SU-DHL-6 (cell line): ENCODE results near the gene ZNF346.
A peak's percentile ranks its signal among the peaks of the same experiment; 100 is the strongest.

Experiments
- H2AFZ ChIP-seq: fragments of 200-600 bp; sonication (generic); 2 replicates; pipeline ENCODE4 v1.6.1; 2014; ENCODE audit warnings: low read depth, mild to moderate bottlenecking, moderate library complexity, mixed read lengths, antibody characterized with exemption, low read length; ENCODE audit not compliant: severe bottlenecking
- H3F3A ChIP-seq: fragments of 200-600 bp; shearing (Covaris generic); 2 replicates; pipeline ENCODE4 v1.6.0; 2016; ENCODE audit warnings: antibody characterized with exemption, mild to moderate bottlenecking; ENCODE audit not compliant: insufficient read depth
- H3K27ac ChIP-seq: fragments of 200-600 bp; sonication (generic); 2 replicates; pipeline ENCODE4 v1.5.1; 2016; ENCODE audit warnings: low read depth, mild to moderate bottlenecking, low read length, moderate library complexity, mixed read lengths
- H3K27me3 ChIP-seq: fragments of 200-600 bp; sonication (generic), shearing (Covaris generic); 2 replicates; pipeline ENCODE4 v1.6.0; 2014; ENCODE audit warnings: mild to moderate bottlenecking, low read length
- H3K36me3 ChIP-seq: fragments of 200-600 bp; sonication (generic); 2 replicates; pipeline ENCODE4 v1.6.1; 2014; ENCODE audit warnings: mild to moderate bottlenecking, low read length, mixed read lengths
- H3K4me2 ChIP-seq: fragments of 300-600, 200-600 bp; shearing (Covaris generic), sonication (generic); 2 replicates; pipeline ENCODE4 v1.6.0; 2014; ENCODE audit warnings: low read length, low read depth, mild to moderate bottlenecking; ENCODE audit not compliant: poor library complexity, severe bottlenecking
- H3K4me3 ChIP-seq: fragments of 200-600 bp; sonication (generic); 2 replicates; pipeline ENCODE4 v1.5.1; 2014; ENCODE audit warnings: antibody characterized with exemption, low read length, mild to moderate bottlenecking, mixed read lengths; ENCODE audit not compliant: insufficient read depth, poor library complexity, severe bottlenecking
- H3K79me2 ChIP-seq: fragments of 200-600 bp; sonication (generic); 2 replicates; pipeline ENCODE4 v1.6.1; 2014; ENCODE audit warnings: mild to moderate bottlenecking, low read length, moderate library complexity; ENCODE audit not compliant: insufficient read depth
- H3K9ac ChIP-seq: fragments of 200-600 bp; sonication (generic); 2 replicates; pipeline ENCODE4 v1.7.0; 2014; ENCODE audit warnings: mild to moderate bottlenecking, low read length
- H3K9me2 ChIP-seq: fragments of 200-600 bp; sonication (generic); replicated peaks from 2 replicates; pipeline ENCODE4 v1.6.1; 2014; ENCODE audit warnings: low read length; ENCODE audit not compliant: insufficient read depth
- H3K9me3 ChIP-seq: fragments of 200-600 bp; sonication (generic); 2 replicates; pipeline ENCODE4 v1.6.1; 2014; ENCODE audit warnings: low read length, mixed read lengths; ENCODE audit not compliant: insufficient read depth
- H4K20me1 ChIP-seq: fragments of 200-600 bp; sonication (generic); 2 replicates; pipeline ENCODE4 v1.6.1; 2014; ENCODE audit warnings: low read depth, mild to moderate bottlenecking, antibody characterized with exemption, low read length, moderate library complexity, mixed read lengths
- CTCF ChIP-seq: fragments of 200-600 bp; sonication (generic); IDR thresholded peaks from one replicate; pipeline ENCODE4 v1.5.1; 2017; ENCODE audit warnings: antibody characterized with exemption, mild to moderate bottlenecking, low read length, moderate library complexity; ENCODE audit not compliant: insufficient read depth, poor library complexity, severe bottlenecking
- EZH2phosphoT487 ChIP-seq: fragments of 200-600 bp; sonication (generic), shearing (Covaris generic); conservative IDR thresholded peaks from 2 replicates; pipeline ENCODE4 v1.6.1; 2018; ENCODE audit warnings: mild to moderate bottlenecking, antibody characterized with exemption, low read length, moderate library complexity, mixed read lengths

Gene ZNF346

GRCh38 chr5:177004961-177005360 lies 17.5 kb upstream of the ZNF346 start:
- H2AFZ ChIP-seq, result no peak overlapping the region
- H3F3A ChIP-seq, result peaks cover 27% of the 10 kb centered on the region
- H3K4me2 ChIP-seq, result peak overlapping the region; percentile 91
- H4K20me1 ChIP-seq, result no peaks in the 10 kb centered on the region; the same call in 1 of the 2 replicates
- H3K9ac ChIP-seq, result peak overlapping the region; percentile 94
- peaks cover 65% of the 10 kb centered on the region for H3K79me2 ChIP-seq
- H3K27ac ChIP-seq, result peak overlapping the region; percentile 79
- TF ChIP-seq CTCF (no peak), EZH2phosphoT487 (no peak)
- H3K4me3 ChIP-seq, result peak overlapping the region; percentile 91
- no peaks in the 10 kb centered on the region for H3K9me2 ChIP-seq
- no peaks in the 10 kb centered on the region for H3K9me3 ChIP-seq
- no peaks in the 10 kb centered on the region for H3K27me3 ChIP-seq
- H3K36me3 ChIP-seq, result no peaks in the 10 kb centered on the region

- Histone ChIP-seq H4K20me1 (no peaks in the 10 kb centered on the region; the same call in 1 of the 2 replicates), H3K27ac (peak overlapping the region; percentile 79), H3K4me3 (peak overlapping the region; percentile 91), H3K4me2 (peak overlapping the region; percentile 91), H3K9me3 (no peaks in the 10 kb centered on the region), H3K36me3 (no peaks in the 10 kb centered on the region), H3K27me3 (no peaks in the 10 kb centered on the region), H3K79me2 (peaks cover 57% of the 10 kb centered on the region), H3F3A (peaks cover 27% of the 10 kb centered on the region), H2AFZ (peak overlapping the region; percentile 91), H3K9ac (peak overlapping the region; percentile 94), H3K9me2 (no peaks in the 10 kb centered on the region)
- TF ChIP-seq EZH2phosphoT487 (no peak), CTCF (peak; percentile 56)
Measured at GRCh38 chr5:177005619-177006264, 16.8 kb upstream of the ZNF346 start.

GRCh38 chr5:177006265-177006972 lies 16.1 kb upstream of the ZNF346 start, which contains the start of gene UIMC1:
UIMC1 (minus strand) TSS chr5:177006779; CDS start chr5:176982615, 24,164 bp downstream.
- Histone ChIP-seq H3K4me3 (peak within 1 kb of the TSS; percentile 91), H3K9me2 (no peaks in the 10 kb centered on the region), H2AFZ (peak within 1 kb of the TSS; percentile 91), H3K79me2 (peaks cover 50% of the 10 kb centered on the region), H4K20me1 (no peaks in the 10 kb centered on the region; the same call in 1 of the 2 replicates), H3K4me2 (peak within 1 kb of the TSS; percentile 91), H3K36me3 (no peaks in the 10 kb centered on the region), H3K27me3 (no peaks in the 10 kb centered on the region), H3K27ac (peak within 1 kb of the TSS; percentile 79), H3K9ac (peak within 1 kb of the TSS; percentile 94), H3K9me3 (no peaks in the 10 kb centered on the region), H3F3A (peaks cover 27% of the 10 kb centered on the region)
- TF ChIP-seq EZH2phosphoT487, result no peak
- TF ChIP-seq CTCF, result no peak
